Amniotic epithelial cell (primary cell): Measurements from ENCODE around the gene LEMD2.

Experiments
- DNase-seq: peaks from one replicate; pipeline ENCODE4 v3.0.0-alpha.2; 2010; ENCODE audit warnings: low read depth

Gene LEMD2

GRCh38 chr6:33738153-33738552 is 50.8 kb downstream of the LEMD2 start:
- DNase-seq, result no peak

GRCh38 chr6:33737267-33738026 is 51.5 kb downstream of the LEMD2 start:
- DNase-seq, result no peak

GRCh38 chr6:33735216-33735615 is 53.7 kb downstream of the LEMD2 start:
- no peak for DNase-seq

- DNase-seq, result no peak
Observed at GRCh38 chr6:33733709-33734007, 55.3 kb downstream of the LEMD2 start.

- DNase-seq, result no peak
Observed at GRCh38 chr6:33732817-33733708, 55.9 kb downstream of the LEMD2 start.

- no peak for DNase-seq
Observed at GRCh38 chr6:33732385-33732784, 56.5 kb downstream of the LEMD2 start.

GRCh38 chr6:33731751-33732282 is 57.1 kb downstream of the LEMD2 start:
- DNase-seq, result no peak

- DNase-seq, result no peak
Observed at GRCh38 chr6:33731035-33731434, 57.9 kb downstream of the LEMD2 start.

- DNase-seq, result no peak
Observed at GRCh38 chr6:33730611-33731010, 58.3 kb downstream of the LEMD2 start.

- no peak for DNase-seq
Observed at GRCh38 chr6:33729059-33729458, 59.9 kb downstream of the LEMD2 start.

- DNase-seq, result no peak
Observed at GRCh38 chr6:33728438-33728837, 60.5 kb downstream of the LEMD2 start.

GRCh38 chr6:33727932-33728331 is 61.0 kb downstream of the LEMD2 start:
- no peak for DNase-seq

GRCh38 chr6:33727126-33727525 is 61.8 kb downstream of the LEMD2 start:
- DNase-seq, result no peak

- DNase-seq, result no peak
Observed at GRCh38 chr6:33726696-33727095, 62.2 kb downstream of the LEMD2 start.

GRCh38 chr6:33725891-33726673 is 62.8 kb downstream of the LEMD2 start:
- DNase-seq, result no peak

GRCh38 chr6:33725222-33725621 is 63.7 kb downstream of the LEMD2 start:
- no peak for DNase-seq

- DNase-seq, result no peak
Observed at GRCh38 chr6:33724102-33725023, 64.6 kb downstream of the LEMD2 start.

- DNase-seq, result no peak
Observed at GRCh38 chr6:33723371-33724085, 65.4 kb downstream of the LEMD2 start.

GRCh38 chr6:33722103-33722623 is 66.8 kb downstream of the LEMD2 start:
- no peak for DNase-seq

- no peak for DNase-seq
Observed at GRCh38 chr6:33721508-33721907, 67.4 kb downstream of the LEMD2 start.
